Measurements from ENCODE around the gene APLN. TPM values are rescaled to one million over a fixed set of nuclear protein-coding genes. Genes with fewer than 3 reads are reported as not detected.
A peak's percentile ranks its signal among the peaks of the same experiment; 100 is the strongest.

The APLN gene
- total and polyA plus RNA-seq, 2 donors (not counting 1 experiment from before 2014, with no cell fraction given): 0.17 to 2.4 TPM

- Histone ChIP-seq H2AFZ (ENCODE audit: low read length) (no peak overlapping the region), H3K36me3 (ENCODE audit: control insufficient read depth, insufficient read depth, low read length) (no peaks in the 10 kb centered on the region), H3K27ac (ENCODE audit: insufficient read depth, low read length) (no peak overlapping the region), H3K27me3 (ENCODE audit: control insufficient read depth, insufficient read depth, low read length) (no peaks in the 10 kb centered on the region), H3K9ac (ENCODE audit: insufficient read depth, low read length) (no peak overlapping the region), H3K4me3 (replicated peaks in 1 of 4; ENCODE audit: control extremely low read depth in 1 of 4, insufficient read depth in 1 of 4, low read depth in 3 of 4, low read length in 4 of 4) (no peak overlapping the region), H3K4me2 (ENCODE audit: extremely low read depth, insufficient read depth, low read length) (no peak overlapping the region), H3K9me3 (ENCODE audit: control insufficient read depth, insufficient read depth, low read depth, low read length) (no peaks in the 10 kb centered on the region), H4K20me1 (ENCODE audit: control insufficient read depth, extremely low read depth, insufficient read depth, low read length) (no peaks in the 10 kb centered on the region), H3K79me2 (ENCODE audit: control insufficient read depth, insufficient read depth, low read length) (no peaks in the 10 kb centered on the region), H3K4me1 (ENCODE audit: control insufficient read depth, extremely low read depth, insufficient read depth, low read length) (no peaks in the 10 kb centered on the region)
- TF ChIP-seq EZH2 (IDR thresholded peaks at IDR 0.05; ENCODE audit: low read length, missing control alignments): no peak
- TF ChIP-seq CTCF (conservative IDR thresholded peaks at IDR 0.05 in 1 of 2, IDR thresholded peaks at IDR 0.05 in 1 of 2; ENCODE audit: low read depth in 1 of 2, low read length in 2 of 2): no peak
- DNase-seq (ENCODE audit: low read depth in 2 of 2): no peak
These were observed 45.4 kb downstream of the APLN start for GRCh38 chrX:129609395-129609794.

DNA sequence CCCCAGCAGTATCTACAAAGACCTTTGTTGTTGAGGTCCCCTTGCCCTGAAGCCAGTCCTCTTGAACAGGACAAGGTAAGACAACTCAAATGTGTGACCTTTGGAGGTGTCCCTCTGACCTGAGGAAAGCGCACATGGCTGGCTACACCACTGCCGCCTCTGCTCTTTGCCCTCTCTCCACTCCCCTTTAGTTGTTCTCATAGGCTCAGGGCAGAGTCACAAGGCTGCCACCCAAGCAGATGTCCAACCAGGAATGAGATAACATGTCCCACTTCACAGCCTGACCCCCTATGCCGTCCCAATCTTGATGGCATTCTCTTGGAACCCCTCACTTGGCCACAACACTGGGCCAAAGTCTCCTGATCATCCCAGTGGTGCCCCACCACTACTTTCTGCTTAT, 46.3 kb downstream of the APLN start:
- H3K4me1 ChIP-seq (ENCODE audit: control insufficient read depth, extremely low read depth, insufficient read depth, low read length): no peaks in the 10 kb centered on the region
- H3K27me3 ChIP-seq (ENCODE audit: control insufficient read depth, insufficient read depth, low read length): no peaks in the 10 kb centered on the region
- H3K79me2 ChIP-seq (ENCODE audit: control insufficient read depth, insufficient read depth, low read length): no peaks in the 10 kb centered on the region
- H2AFZ ChIP-seq (ENCODE audit: low read length): no peak overlapping the region
- H3K9me3 ChIP-seq (ENCODE audit: control insufficient read depth, insufficient read depth, low read depth, low read length): no peaks in the 10 kb centered on the region
- TF ChIP-seq EZH2 (IDR thresholded peaks at IDR 0.05; ENCODE audit: low read length, missing control alignments): no peak
- TF ChIP-seq CTCF (conservative IDR thresholded peaks at IDR 0.05 in 1 of 2, IDR thresholded peaks at IDR 0.05 in 1 of 2; ENCODE audit: low read depth in 1 of 2, low read length in 2 of 2): no peak
- H3K9ac ChIP-seq (ENCODE audit: insufficient read depth, low read length): no peak overlapping the region
- H3K27ac ChIP-seq (ENCODE audit: insufficient read depth, low read length): no peak overlapping the region
- H3K36me3 ChIP-seq (ENCODE audit: control insufficient read depth, insufficient read depth, low read length): no peaks in the 10 kb centered on the region
- no peak for DNase-seq (ENCODE audit: low read depth in 2 of 2)
- no peak overlapping the region for H3K4me3 ChIP-seq (replicated peaks in 1 of 4; ENCODE audit: control extremely low read depth in 1 of 4, insufficient read depth in 1 of 4, low read depth in 3 of 4, low read length in 4 of 4)
- no peaks in the 10 kb centered on the region for H4K20me1 ChIP-seq (ENCODE audit: control insufficient read depth, extremely low read depth, insufficient read depth, low read length)
- H3K4me2 ChIP-seq (ENCODE audit: extremely low read depth, insufficient read depth, low read length): no peak overlapping the region

DNA sequence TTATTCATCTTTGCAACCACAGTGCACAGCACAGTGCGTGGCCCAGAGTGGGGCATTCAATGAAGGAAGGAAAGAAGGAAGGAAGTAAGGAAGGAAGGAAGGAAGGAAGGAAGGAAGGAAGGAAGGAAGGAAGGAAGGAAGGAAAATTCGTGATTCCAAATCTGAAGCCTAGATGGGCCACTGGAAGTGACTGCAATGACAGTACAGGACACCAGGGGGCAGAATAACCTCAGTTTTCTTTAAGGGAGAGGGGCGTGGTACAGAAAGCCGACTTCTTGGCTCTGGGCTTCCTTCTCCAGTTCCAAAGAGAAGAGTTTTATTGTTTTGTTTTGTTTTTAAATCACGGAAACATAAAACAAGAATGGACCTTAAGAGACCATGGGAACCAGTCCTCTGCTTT, 47.8 kb downstream of the APLN start:
- no peaks in the 10 kb centered on the region for H3K36me3 ChIP-seq (ENCODE audit: control insufficient read depth, insufficient read depth, low read length)
- H3K27ac ChIP-seq (ENCODE audit: insufficient read depth, low read length): no peak overlapping the region
- peak; percentile 16 to 56 for DNase-seq (ENCODE audit: low read depth in 2 of 2)
- H3K9ac ChIP-seq (ENCODE audit: insufficient read depth, low read length): no peak overlapping the region
- no peaks in the 10 kb centered on the region for H3K9me3 ChIP-seq (ENCODE audit: control insufficient read depth, insufficient read depth, low read depth, low read length)
- no peaks in the 10 kb centered on the region for H3K4me1 ChIP-seq (ENCODE audit: control insufficient read depth, extremely low read depth, insufficient read depth, low read length)
- no peak overlapping the region for H3K4me3 ChIP-seq (replicated peaks in 1 of 4; ENCODE audit: control extremely low read depth in 1 of 4, insufficient read depth in 1 of 4, low read depth in 3 of 4, low read length in 4 of 4)
- no peak for TF ChIP-seq EZH2 (IDR thresholded peaks at IDR 0.05; ENCODE audit: low read length, missing control alignments)
- TF ChIP-seq CTCF (conservative IDR thresholded peaks at IDR 0.05 in 1 of 2, IDR thresholded peaks at IDR 0.05 in 1 of 2; ENCODE audit: low read depth in 1 of 2, low read length in 2 of 2): peak; percentile 58 to 67
- no peaks in the 10 kb centered on the region for H4K20me1 ChIP-seq (ENCODE audit: control insufficient read depth, extremely low read depth, insufficient read depth, low read length)
- no peaks in the 10 kb centered on the region for H3K27me3 ChIP-seq (ENCODE audit: control insufficient read depth, insufficient read depth, low read length)
- H3K4me2 ChIP-seq (ENCODE audit: extremely low read depth, insufficient read depth, low read length): no peak overlapping the region
- H3K79me2 ChIP-seq (ENCODE audit: control insufficient read depth, insufficient read depth, low read length): no peaks in the 10 kb centered on the region
- no peak overlapping the region for H2AFZ ChIP-seq (ENCODE audit: low read length)

All from fibroblast of lung (primary cell).